Gastroesophageal sphincter (tissue), 3 donors: Measurements from ENCODE around the gene TENM3.

ENCODE experiments used
- CTCF ChIP-seq, 4 experiments: fragments of 200-600 bp in 2 of 4; fragments of 450-650 bp in 2 of 4; sonication (generic) in 1 of 4; IDR thresholded peaks; one replicate each; pipeline ENCODE4 v1.5.1; 2017 to 2019; ENCODE audit warnings: antibody characterized with exemption in 4 of 4, mild to moderate bottlenecking in 2 of 4, moderate library complexity in 2 of 4
- EP300 ChIP-seq: sonication (generic); formaldehyde crosslinking; IDR thresholded peaks from one replicate; pipeline ENCODE4 v1.6.1; 2017; ENCODE audit warnings: antibody characterized with exemption, mild to moderate bottlenecking
- POLR2A ChIP-seq, 2 donors: fragments of 450-650 bp; IDR thresholded peaks; one replicate each; pipeline ENCODE4 v1.6.1; 2017; ENCODE audit warnings: antibody characterized with exemption in 2 of 2, mild to moderate bottlenecking in 2 of 2, moderate library complexity in 1 of 2

- TF ChIP-seq CTCF (IDR thresholded peaks at IDR 0.05) (no peak), POLR2A (IDR thresholded peaks at IDR 0.05) (no peak), EP300 (no peak)
Measured at GRCh38 chr4:182803235-182803634, 560.0 kb downstream of the TENM3 start.
